NCI-H146 treated with DMSO at 0.1 percent for 48 hours (cell line): ENCODE data around the gene INPP5A.
"Not testable (repeated sequence)": the region's sequence is repeated elsewhere in the genome, so short reads cannot be mapped to it uniquely, and the experiment has no call there.

Experiments used
- DNase-seq: peaks from one replicate; lab custom pipeline; 2025; ENCODE audit not compliant: unreplicated experiment; lab: John Stamatoyannopoulos, UW

INPP5A gene

DNA sequence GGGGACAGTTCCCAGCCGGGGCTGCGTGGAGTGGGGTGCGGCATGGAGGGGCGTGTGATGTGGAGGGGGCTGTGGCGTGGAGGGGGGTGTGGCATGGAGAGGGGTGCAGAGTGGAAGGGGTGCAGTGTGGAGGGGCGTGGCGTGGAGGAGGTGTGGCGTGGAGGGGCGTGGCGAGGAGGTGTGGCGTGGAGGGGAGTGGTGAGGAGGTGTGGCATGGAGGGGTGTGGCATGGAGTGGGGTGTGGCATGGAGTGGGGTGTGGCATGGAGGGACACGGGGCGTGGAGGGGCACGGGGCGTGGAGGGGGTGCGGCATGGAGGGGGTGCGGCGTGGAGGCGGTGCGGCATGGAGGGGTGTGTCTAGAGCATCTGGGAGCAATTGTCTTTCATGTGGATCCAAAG is 214.8 kb downstream of the INPP5A start:
- no peak for DNase-seq

- DNase-seq: no peak
These were observed 215.4 kb downstream of the INPP5A start for GRCh38 chr10:132752961-132753360.

DNA sequence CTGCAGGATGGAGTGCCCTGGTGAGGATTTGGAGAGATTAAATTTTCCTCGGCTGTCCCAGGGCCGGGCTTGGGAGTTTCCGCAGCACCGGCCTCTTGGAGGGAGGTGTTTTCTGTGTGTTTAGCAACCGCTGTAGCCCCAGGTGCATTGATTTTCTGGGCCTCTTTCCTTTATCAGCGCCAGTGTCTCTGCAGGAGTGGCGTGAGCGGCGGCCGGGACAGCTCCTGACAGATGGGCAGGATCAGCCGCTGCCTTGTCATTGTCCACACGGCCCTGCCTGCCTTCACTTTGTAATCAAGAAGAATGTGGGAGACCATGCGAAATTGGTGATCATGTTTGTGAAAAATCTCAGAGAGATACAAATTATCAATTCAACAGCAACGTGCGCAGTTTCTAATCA is 216.0 kb downstream of the INPP5A start:
- DNase-seq: no peak

DNA sequence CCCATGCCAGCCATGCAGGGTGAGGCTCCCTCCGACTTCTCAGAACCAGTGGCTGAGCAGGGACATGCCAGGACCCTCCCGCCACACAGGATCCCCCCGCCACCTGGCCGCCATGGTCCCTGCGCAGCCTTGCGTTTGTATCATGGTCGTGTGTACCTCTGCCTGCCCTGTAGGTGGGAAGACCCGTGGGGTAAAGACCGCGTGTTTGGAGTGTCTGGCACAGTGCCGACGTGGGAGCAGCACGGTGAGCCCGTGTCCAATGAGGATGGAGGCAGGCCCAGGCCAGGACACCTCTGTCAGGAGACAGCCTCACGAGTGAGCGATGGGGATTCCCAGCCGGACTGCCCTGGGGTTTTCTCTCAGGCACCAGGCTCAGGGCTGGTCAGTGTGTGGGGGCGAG is 216.5 kb downstream of the INPP5A start:
- no peak for DNase-seq

DNA sequence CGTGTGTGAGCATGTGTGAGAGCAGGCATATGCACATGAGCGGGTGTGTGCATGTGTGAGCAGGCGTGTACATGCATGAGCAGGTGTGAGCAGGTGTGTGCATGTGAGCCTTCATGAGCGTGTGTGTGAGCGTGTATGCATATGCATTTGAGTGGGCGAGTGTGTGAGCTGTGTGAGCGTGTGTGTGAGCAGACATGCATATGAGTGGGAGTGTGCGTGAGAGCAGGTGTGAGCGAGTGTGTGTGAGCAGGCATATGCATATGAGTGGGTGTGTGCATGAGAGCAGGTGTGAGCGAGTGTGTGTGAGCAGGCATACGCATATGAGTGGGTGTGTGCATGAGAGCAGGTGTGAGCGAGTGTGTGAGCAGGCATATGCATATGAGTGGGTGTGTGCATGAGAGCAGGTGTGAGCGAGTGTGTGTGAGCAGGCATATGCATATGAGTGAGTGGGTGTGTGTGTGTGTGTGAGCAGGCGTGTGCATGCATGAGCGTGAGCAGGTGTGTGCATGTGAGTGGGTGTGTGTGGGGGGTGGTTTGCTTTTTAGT is 217.7 kb downstream of the INPP5A start:
- DNase-seq: no peak

DNA sequence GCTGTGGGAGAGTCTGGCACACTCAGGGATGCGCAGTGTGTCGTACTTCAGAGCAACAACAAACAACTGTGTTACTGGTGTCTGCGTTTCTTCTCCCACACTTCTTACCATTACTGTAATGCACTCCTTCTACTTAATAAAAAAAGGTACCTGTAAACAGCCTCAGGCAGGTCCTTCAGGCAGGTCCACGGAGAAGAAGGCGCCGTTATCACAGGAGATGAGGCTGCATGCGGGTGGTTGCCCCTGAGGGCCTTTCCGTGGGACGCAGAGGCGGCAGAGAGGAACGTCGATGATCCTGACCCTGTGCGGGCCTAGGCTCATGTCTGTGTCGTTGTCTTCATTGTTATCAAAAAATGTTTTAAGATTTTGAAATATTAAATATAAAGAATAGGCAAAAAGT is 219.0 kb downstream of the INPP5A start:
- DNase-seq: no peak

GRCh38 chr10:132757171-132757570 is 219.6 kb downstream of the INPP5A start:
- no peak for DNase-seq

DNA sequence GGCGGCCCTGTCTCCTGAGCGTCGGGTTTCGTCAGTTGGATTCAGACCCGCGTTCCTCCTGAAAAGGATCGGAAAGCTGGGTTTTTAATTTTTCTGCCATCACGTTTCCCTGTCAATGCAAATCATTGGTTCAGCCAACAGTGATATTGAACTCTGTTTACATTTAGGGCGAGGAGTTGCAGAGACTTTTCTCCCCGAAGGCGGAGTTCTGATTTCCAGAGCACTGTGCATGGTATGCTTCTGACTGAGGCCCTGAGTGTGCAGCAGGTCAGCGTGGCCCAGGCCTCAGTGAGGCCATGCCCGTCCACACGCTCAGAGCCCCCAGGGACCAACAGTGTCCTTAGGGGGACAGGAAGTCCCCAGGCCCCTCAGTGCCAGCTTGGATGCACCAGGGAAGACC is 221.3 kb downstream of the INPP5A start:
- DNase-seq: no peak

- DNase-seq: no peak
These were observed 223.9 kb downstream of the INPP5A start for GRCh38 chr10:132761395-132762060.

GRCh38 chr10:132762267-132762666 is 224.7 kb downstream of the INPP5A start:
- no peak for DNase-seq

GRCh38 chr10:132763545-132763944 is 226.0 kb downstream of the INPP5A start:
- no peak for DNase-seq

DNA sequence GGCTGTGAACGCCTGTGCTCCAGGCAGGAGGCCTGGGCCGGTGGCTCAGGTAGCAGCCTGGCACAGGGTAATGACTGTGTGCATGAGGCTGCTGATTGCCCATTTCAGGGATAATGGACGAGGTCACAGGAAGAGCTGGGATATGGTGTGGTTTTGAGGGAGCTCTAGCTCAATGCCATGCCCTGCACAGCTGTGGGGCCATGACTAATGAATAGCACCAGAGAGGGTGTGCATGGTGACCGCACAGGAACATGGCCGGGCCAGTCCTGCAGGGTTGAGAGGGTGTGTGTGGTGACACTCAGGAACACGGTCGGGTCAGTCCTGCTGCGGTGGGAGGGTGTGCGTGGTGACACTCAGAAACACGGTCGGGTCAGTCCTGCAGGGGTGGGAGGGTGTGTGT is 226.5 kb downstream of the INPP5A start:
- no peak for DNase-seq

DNA sequence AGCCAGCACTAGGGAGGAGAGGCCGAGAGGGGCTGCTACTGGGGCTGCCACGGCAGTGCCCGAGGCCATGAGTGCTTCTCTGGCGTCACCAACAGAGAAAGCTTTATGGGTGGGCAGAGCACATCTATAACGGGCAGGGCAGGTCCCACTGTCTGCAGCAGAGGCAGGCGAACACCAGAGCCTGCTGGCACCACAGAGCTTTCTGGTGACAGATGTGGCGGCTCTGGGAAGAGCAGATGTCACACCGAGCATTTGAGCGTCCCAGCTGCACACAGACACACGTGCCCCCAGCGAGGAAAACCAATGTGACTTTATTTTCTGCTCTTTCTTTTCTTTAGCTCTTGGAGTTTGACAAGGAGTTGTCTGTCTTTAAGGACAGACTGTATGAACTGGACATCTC is 227.8 kb downstream of the INPP5A start:
- no peak for DNase-seq

DNA sequence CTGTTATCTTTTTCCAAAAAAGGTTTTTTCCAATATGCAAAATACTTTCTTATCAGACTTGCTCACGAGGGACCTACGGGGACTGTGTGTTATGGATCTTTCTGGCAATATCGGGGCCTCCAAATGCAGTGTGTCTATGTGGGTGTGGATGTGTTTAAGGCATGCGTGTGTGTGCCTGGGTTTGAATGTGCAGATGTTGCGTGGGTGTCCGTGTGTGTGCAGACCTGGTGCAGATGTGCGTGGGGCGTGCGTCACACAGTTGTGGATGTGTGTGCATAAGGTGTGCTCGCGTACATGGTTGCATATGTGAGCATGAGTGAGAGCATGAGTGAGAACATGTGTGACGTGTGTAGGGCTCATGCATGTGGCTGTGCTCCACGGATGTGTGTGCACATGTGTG is 228.7 kb downstream of the INPP5A start:
- DNase-seq: no peak

DNA sequence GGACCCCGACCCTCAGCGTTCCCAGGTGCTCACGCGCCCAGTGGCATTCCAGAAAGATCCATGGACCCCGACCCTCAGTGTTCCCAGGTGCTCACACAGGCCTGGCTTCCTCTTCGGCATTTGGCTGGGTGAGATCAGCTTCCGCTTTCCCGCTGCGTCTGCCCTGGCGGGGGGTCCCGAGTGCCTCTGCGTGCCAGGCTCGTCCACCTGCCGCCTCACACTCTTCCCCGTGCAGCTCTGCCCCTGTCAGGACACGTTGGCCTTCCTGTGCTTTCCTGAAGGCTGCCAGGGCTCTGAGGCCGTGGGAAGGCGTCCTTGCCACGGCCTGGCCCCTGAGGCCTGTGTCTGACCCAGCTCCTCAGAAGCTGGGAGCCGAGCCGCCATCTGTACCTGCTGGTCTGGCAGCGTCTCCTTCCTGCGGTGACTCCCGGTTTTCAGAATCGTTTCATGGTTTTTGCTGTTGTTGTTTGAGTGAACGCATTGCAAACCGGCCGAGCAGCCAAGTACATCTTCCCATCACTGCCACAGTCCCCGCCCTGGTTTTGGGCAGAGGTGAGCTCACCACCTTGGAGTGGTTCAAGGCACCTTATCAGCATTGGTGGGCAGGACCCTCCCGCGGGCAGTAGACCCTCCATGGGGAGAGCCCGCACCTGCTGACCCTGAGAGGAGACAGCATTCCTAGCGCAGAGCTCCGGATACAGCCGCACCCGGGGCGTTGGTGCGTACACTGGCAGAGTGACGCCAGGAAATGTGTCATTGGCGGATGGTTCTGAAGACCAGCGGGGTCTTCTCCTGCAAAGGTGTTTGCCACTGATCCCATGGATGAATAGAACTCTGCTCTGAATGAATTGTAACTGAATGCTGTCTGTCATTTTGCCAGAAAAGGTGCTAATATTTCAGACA is 231.0 kb downstream of the INPP5A start:
- DNase-seq: no peak

- DNase-seq: no peak
These were observed 232.8 kb downstream of the INPP5A start for GRCh38 chr10:132770061-132771021.

GRCh38 chr10:132772816-132773215 is 235.2 kb downstream of the INPP5A start:
- not testable (repeated sequence) for DNase-seq

- no peak for DNase-seq
These were observed 236.8 kb downstream of the INPP5A start for GRCh38 chr10:132774181-132774901.

DNA sequence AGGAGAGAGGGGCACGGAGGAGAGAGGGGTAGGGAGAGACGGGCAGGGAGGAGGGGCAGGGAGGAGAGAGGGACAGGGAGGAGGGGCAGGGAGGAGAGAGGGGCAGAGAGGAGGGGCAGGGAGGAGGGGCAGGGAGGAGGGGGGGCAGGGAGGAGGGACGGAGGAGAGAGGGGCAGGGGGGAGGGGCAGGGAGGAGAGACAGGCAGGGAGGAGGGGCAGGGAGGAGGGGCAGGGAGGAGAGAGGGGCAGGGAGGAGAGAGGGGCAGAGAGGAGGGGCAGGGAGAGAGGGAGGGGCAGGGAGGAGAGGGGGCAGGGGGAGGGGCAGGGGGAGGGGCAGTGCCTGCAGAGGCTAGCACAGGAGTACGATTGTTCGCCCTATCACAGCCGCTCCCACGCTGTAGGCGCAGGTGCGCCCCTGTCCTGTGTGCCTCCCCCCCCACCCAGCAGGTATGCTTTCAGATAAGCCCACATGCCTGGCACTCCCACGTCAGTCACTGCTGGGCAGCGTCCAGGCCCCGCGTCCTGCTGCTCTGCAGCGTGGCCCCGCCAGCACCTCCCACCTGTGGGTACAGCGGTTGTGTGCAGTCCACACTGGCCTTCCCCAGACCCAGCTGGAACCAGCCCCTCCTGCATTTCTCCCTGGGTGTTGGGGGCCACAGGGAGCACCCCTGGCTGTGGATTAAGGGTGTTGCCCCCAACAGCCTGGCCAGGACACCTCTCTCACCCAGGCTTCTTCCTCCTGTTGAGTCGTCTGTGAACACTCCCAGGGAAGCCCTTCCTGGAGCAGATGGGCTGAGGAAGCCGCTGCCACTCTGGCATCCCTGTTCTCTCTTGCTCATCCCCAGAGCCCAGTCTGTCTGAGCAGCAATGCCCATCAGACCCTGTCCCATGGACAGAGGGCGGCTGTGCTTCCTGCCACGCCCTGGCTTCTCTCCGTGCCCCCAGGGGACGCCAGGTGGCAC is 237.6 kb downstream of the INPP5A start:
- DNase-seq: no peak
